ENCODE data around the gene EXOC2.
"Not testable (repeated sequence)": the region's sequence is repeated elsewhere in the genome, so short reads cannot be mapped to it uniquely, and the experiment has no call there.

Gene EXOC2

DNA sequence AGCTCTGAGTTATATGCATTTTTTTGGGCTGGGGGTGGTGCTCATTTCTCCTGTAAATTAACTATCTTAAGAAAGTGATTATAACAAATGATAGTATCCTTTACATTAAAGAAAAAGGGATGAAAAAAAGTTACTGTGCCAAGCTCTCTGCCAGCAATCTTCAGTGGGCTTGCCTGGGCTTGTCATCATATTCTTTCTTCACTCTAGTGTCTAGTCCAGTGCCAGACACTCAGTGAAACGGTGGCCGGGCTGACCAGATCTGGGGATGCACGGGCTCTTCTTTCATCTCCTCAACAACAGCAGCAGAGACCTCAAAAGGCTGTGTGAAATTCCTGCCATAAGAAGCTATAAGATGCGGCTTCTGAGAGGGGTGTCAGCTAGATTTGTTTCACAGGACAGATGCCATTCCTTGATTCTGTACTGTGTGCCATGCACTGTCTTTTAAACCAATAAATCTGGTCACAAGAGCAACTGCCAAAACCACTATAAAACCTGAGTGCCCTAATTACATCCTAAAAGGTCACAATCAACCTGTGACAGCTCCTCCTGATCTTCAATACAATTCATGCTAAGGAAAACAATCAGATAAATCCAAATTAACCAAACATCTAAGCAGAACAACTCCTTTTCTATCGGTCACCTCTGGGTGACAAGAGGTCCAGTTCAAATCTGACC lies 12.1 kb downstream of the EXOC2 start:
- DNase-seq (ENCODE audit: low read depth), result no peak

- no peak for DNase-seq (ENCODE audit: low read depth)
Observed at GRCh38 chr6:680251-680650, 12.7 kb downstream of the EXOC2 start.

DNA sequence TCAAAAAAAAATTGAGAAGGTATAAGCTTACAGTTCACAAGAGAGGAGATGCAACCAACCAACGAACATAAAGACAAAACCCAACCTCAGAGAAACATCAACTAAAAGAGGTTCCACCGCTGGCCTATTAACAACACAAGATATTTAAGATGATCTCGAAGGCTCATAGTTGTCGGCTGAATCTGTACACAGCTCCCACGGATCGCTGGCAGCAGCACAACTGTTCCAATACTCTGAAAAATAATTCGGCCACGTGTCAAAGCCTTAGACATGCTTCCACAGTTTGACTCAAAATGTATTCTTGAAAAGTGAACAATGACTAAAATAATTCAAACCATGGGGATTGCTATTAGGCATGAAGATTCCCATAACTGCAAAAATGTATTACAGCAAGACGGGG lies 13.7 kb downstream of the EXOC2 start:
- no peak for DNase-seq (ENCODE audit: low read depth)

DNA sequence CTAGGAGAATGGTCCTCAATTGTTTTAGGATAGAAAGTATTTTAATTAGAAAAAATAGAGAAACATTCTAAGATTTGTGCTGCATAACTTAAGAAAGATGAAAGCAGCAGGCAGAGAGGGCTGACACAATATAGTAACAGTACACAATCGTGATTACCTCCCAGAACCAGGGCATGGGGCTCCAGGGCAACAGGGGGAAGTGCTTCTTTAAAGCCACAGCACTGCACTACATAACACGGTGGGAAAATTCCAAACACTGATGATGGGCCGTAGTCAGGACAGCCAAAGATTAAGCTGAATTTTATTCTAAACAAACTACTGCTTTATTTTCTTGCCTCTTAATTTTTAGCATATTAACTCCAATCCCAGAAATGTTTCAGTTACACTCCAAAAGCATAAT lies 14.4 kb downstream of the EXOC2 start:
- no peak for DNase-seq (ENCODE audit: low read depth)

DNA sequence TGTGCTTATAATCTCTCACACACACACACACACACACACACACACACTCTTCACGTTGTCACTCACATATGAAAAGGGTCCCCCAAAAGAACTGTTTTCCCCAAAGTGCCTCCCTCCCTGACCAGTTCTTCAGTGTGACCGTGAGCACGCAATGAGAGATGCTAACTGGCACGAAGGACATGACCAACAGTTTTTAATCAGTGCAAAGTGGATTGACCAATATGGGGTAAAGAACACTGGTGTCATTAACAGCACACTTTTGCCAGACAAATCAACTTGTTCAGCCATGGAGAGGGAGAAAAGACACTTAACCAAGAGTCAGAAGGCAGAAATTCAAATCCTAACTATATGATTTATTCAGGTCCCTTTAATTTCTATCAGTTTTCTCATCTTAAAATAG lies 15.0 kb downstream of the EXOC2 start:
- no peak for DNase-seq (ENCODE audit: low read depth)

DNA sequence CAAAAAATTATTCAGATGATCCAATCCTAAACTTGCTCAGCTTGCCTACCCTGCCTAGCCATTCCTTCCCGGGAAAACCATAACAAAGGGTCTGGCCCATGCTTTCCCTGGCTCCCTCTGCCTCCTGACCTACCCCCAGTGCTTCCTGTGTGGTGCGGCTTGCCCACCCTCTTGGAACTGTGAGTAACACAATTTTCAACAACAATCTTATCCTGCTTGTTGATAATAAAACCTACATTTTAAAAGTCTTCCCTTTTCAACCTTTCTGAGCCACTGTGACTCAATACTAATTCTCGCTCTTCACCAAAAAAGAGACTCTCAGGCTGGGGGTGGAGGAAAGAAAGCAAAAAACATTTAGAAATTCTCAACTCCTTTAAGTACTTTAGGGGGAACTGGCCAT lies 18.0 kb downstream of the EXOC2 start:
- no peak for DNase-seq (ENCODE audit: low read depth)

DNA sequence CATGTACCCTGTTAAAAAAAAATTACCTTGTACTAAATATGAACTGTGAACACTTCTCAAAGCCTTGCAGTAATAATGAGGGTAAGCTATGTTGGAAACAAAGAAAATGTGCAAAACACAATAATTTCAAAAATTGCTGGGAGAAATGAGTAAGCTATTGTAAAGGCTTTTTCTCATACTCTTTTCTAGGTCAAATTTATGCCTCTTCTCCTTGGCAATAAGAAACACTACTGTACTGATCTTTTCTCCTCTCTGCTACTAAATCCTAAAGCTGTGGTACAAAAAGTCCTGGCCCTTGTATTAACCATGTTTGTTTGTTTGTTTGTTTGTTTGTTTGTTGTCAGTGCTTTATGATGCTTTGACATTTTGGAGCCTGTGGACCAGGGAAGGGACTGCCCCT lies 18.5 kb downstream of the EXOC2 start:
- no peak for DNase-seq (ENCODE audit: low read depth)

GRCh38 chr6:667253-667927 lies 25.5 kb downstream of the EXOC2 start:
- no peak for DNase-seq (ENCODE audit: low read depth)

DNA sequence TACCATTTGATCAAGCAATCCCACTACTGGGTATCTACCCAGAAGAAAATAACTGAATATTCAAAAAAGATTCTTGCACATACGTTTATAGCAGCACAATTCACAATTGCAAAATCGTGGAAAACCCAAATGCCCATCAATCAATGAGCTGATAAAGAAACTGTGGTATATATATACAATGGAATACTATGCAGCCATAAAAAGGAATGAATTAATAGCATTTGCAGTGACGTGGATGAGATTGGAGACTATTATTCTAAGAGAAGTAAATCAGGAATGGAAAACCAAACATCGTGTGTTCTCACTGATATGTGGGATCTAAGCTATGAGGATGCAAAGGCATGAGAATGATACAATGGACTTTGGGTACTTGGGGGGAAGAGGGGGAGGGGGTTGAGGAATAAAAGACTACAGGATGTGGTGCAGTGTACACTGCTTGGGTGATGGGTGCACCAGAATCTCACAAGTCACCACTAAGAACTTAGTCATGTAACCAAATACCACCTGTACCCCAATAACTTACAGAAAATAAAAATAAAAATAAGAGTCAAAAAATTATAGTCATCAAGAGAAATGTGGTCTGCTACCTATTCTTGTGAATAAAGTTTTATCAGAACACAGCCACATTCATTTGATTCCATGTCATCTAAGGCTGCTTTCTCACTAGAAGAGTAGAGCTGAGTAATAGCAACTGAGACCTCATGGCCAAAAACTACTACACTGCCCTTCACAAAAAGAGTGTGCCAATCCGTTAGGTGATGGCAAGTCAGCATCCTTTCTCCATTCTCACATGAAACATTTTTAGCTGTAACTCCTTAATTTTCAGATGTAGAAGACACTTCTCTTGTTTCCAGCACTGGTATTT lies 27.3 kb downstream of the EXOC2 start:
- no peak for DNase-seq (ENCODE audit: low read depth)

DNA sequence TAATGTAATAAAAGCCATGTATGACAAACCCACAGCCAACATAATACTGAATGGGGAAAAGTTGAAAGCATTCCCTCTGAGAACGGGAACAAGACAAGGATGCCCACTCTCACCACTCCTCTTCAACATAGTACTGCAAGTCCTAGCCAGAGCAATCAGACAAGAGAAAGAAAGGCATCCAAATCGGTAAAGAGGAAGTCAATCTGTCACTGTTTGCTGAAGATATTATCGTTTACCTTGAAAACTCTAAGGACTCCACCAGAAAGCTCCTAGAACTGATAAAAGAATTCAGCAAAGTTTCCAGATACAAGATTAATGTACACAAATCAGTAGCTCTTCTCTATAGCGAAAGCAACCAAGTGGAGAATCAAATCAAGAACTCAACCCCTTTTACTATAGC lies 29.2 kb downstream of the EXOC2 start:
- not testable (repeated sequence) for DNase-seq (ENCODE audit: low read depth)

GRCh38 chr6:659716-660581 lies 33.0 kb downstream of the EXOC2 start:
- DNase-seq (ENCODE audit: low read depth), result no peak

- no peak for DNase-seq (ENCODE audit: low read depth)
Observed at GRCh38 chr6:658244-658643, 34.7 kb downstream of the EXOC2 start.

GRCh38 chr6:657743-658142 lies 35.2 kb downstream of the EXOC2 start:
- no peak for DNase-seq (ENCODE audit: low read depth)

GRCh38 chr6:656460-657252 lies 36.3 kb downstream of the EXOC2 start, which contains the start of gene HUS1B:
Gene HUS1B, minus strand, starts transcription at chr6:657100. Its CDS starts 156 bp downstream, at chr6:656944.
- no peak for DNase-seq (ENCODE audit: low read depth)

DNA sequence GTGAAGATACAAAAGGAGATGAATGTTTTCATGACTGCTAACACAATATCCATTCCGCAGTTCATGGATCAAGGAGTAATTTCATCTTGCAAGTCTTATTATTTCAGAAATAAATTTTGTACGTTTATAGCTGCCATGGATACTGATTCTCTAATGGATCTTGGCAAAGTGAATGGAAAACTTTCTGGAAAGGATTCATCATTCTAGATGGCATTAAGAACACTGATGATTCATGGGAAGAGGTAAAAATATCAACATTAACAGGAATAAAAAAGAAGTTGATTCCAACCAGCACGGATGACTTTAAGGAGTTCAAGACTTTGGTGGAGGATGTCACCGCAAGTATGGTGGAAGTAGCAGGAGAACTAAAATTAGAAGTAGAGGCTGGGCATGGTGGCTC lies 38.8 kb downstream of the EXOC2 start:
- DNase-seq (ENCODE audit: low read depth), result no peak

GRCh38 chr6:652865-653264 lies 40.1 kb downstream of the EXOC2 start:
- DNase-seq (ENCODE audit: low read depth), result no peak

- no peak for DNase-seq (ENCODE audit: low read depth)
Observed at GRCh38 chr6:650098-650497, 42.8 kb downstream of the EXOC2 start.

DNA sequence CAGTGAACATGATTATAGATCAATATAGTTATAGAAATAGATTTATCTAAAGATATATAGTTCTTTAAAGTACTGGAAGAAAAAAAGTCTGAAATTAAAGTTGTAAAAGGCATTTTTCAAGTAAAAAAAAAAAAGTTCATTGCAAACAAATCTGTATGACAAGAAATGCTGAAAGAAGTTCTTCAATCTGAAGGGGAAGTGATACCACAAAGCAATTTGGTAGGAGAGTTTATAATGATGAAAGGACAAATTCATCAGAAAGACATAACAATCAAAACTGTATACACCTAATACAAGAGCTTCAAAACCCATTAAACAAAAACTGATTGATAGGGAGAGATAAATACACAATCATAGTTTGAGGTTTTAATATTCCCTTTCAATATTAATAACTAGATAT lies 50.1 kb downstream of the EXOC2 start:
- no peak for DNase-seq (ENCODE audit: low read depth)

- DNase-seq (ENCODE audit: low read depth), result no peak
Observed at GRCh38 chr6:641225-641985, 51.5 kb downstream of the EXOC2 start.

DNA sequence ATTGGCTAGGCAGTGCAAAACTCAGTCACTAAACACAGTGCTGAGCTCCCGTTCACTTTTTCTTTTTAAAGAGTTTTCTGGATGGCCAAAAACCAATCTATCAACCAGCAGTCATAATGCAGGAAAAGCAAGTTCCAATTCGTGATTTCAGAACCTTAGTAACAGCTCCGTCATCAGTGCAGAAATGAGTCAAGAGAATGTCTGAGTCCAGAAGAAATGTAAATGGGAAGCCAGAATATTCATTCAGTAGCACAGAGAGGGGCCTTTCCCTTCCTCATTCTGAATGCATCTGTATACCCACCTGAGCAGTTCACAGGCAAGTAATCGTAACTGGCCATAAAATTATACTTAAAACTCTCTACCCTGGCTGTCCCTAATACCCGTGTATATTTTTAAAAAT lies 56.5 kb downstream of the EXOC2 start:
- no peak for DNase-seq (ENCODE audit: low read depth)
